GM12878 (cell line): Measurements from ENCODE around the gene UBASH3B. TPM values are rescaled to one million over a fixed set of nuclear protein-coding genes. Genes with fewer than 3 reads are reported as not detected.

Experiments used
- ATAC-seq: fragments of 200-7000 bp; cut with Tn5 transposase; 3 replicates; pipeline ENCODE4 v1.9.1; 2020; ENCODE audit warnings: mild to moderate bottlenecking, moderate library complexity
- BruUV-seq: library from RNA; stranded (reverse); fragments of 400-500 nt; replicated peaks from 2 replicates; lab custom pipeline; 2021; lab: Mats Ljungman, UMichigan
- CTCF ChIA-PET: fragments of 300-600 bp; sonication (Branson Sonifier 250); formaldehyde crosslinking; extraction: SDS; loops from one replicate; lab custom pipeline; 2021; ENCODE audit warnings: inconsistent platforms; lab: Yijun Ruan, JAX
- POLR2A ChIA-PET: fragments of 350-600 bp; formaldehyde crosslinking; extraction: SDS; loops from one replicate; lab custom pipeline; 2021; ENCODE audit warnings: inconsistent platforms; lab: Charles Lee
- RAD21 ChIA-PET: fragments of 300-600 bp; sonication (Branson Sonifier 250); formaldehyde crosslinking; loops from one replicate; lab custom pipeline; 2023; ENCODE audit warnings: antibody characterized with exemption; ENCODE audit not compliant: unreplicated experiment; lab: Charles Lee
- SMC1A ChIA-PET: fragments of 300-600 bp; sonication (Branson Sonifier 250); formaldehyde crosslinking; loops from one replicate; lab custom pipeline; 2023; ENCODE audit not compliant: unreplicated experiment, uncharacterized antibody; lab: Charles Lee
- DNase-seq: peaks from one replicate; pipeline ENCODE4 v3.0.0-alpha.2; 2011; ENCODE audit warnings: low read depth, low spot score
- FAIRE-seq: peaks from 3 replicates; lab custom pipeline; 2011; peaks lifted over from hg19 to GRCh38; lab: Jason Lieb, UNC
- H2AFZ ChIP-seq: 2 replicates; pipeline ENCODE4 v1.6.0; 2011; ENCODE audit warnings: low read depth, low read length, control low read depth; ENCODE audit not compliant: control insufficient read depth
- H3K27ac ChIP-seq: 2 replicates; pipeline ENCODE4 v1.5.1; 2011; ENCODE audit warnings: control low read depth; ENCODE audit not compliant: control insufficient read depth, insufficient read depth
- H3K27me3 ChIP-seq, 2 experiments: replicated peaks in 1 of 2; 2 replicates each; pipeline versions ENCODE4 v1.6.0 to v1.6.1; 2011; ENCODE audit warnings: low read length in 1 of 2; ENCODE audit not compliant: control insufficient read depth in 2 of 2, insufficient read depth in 2 of 2
- H3K36me3 ChIP-seq, 2 experiments: 2 replicates each; pipeline ENCODE4 v1.5.1; 2011; ENCODE audit warnings: low read length in 1 of 2; ENCODE audit not compliant: control insufficient read depth in 2 of 2, insufficient read depth in 2 of 2
- H3K4me1 ChIP-seq: 2 replicates; pipeline ENCODE4 v1.6.1; 2011; ENCODE audit warnings: mild to moderate bottlenecking, low read length, moderate library complexity, mixed read lengths; ENCODE audit not compliant: control insufficient read depth, insufficient read depth
- H3K4me2 ChIP-seq: 2 replicates; pipeline ENCODE4 v1.6.0; 2011; ENCODE audit warnings: control low read depth; ENCODE audit not compliant: control insufficient read depth, insufficient read depth
- H3K4me3 ChIP-seq: fragments of 200-600 bp; sonication (generic); 2 replicates; pipeline ENCODE4 v1.5.1; 2016
- H3K79me2 ChIP-seq: 2 replicates; pipeline ENCODE4 v1.6.0; 2011; ENCODE audit warnings: low read length; ENCODE audit not compliant: control insufficient read depth, insufficient read depth
- H3K9ac ChIP-seq: 2 replicates; pipeline ENCODE4 v1.8.0; 2011; ENCODE audit warnings: low read length, control low read depth, mixed read lengths; ENCODE audit not compliant: control insufficient read depth, insufficient read depth
- H3K9me3 ChIP-seq: replicated peaks from 3 replicates; pipeline ENCODE4 v1.5.1; 2011; ENCODE audit warnings: mild to moderate bottlenecking, low read length; ENCODE audit not compliant: control insufficient read depth, insufficient read depth
- H4K20me1 ChIP-seq: 2 replicates; pipeline ENCODE4 v1.6.0; 2011; ENCODE audit not compliant: control insufficient read depth, insufficient read depth
- ATF2 ChIP-seq: IDR thresholded peaks from 2 replicates; pipeline ENCODE4 v1.6.1; 2012; ENCODE audit warnings: low read length, inconsistent platforms
- BCL3 ChIP-seq: IDR thresholded peaks from 2 replicates; pipeline ENCODE4 v1.6.1; 2011; ENCODE audit warnings: borderline replicate concordance, low read depth, mild to moderate bottlenecking, moderate library complexity, low read length; ENCODE audit not compliant: insufficient read depth, poor library complexity, severe bottlenecking
- NR2F1 ChIP-seq: fragments of 450-650 bp; conservative IDR thresholded peaks from 2 replicates; pipeline ENCODE4 v1.6.1; 2017; ENCODE audit warnings: mild to moderate bottlenecking
- WGBS: methylation state at CpG from one replicate; pipeline ENCODE4 v1.1.6; 2016; ENCODE audit warnings: low lambda C conversion rate; ENCODE audit not compliant: insufficient replicate concordance, insufficient coverage; ENCODE audit errors: missing lambda C conversion rate; 5-methylcytosine and 5-hydroxymethylcytosine counted together
- in situ Hi-C: fragments of 300-500 bp; cut with MboI; formaldehyde crosslinking; loops from 9 replicates; pipeline ENCODE4 v1.14.3; 2018; ENCODE audit warnings: mixed read lengths
- intact Hi-C: fragments of 100-400 bp; cut with micrococcal nuclease; formaldehyde crosslinking; loops from one replicate; pipeline ENCODE4 v1.14.2; 2022; ENCODE audit not compliant: unreplicated experiment
- polyA plus RNA-seq, 11 experiments: library from polyadenylated mRNA; depleted of rRNA in 4 of 11; unstranded in 6 of 11; stranded (reverse) in 5 of 11; fragments of >200 nt; fragmentation: Nextera tagmentation in 4 of 11; fragmentation: Illumina TruSeq in 1 of 11; extraction: Ambion mirVana in 4 of 11; extraction: Trizol in 1 of 11; gene quantifications; 1 replicate in 1 of 11; 2 replicates in 10 of 11; pipeline versions ENCODE4 v1.2.1 to v1.2.3, GENCODE V29; 2011 to 2016; ENCODE audit warnings: inconsistent platforms in 2 of 11, missing spikeins in 2 of 11, low read depth in 1 of 11
- total RNA-seq, 4 experiments: library from RNA; depleted of rRNA in 3 of 4; stranded (reverse); fragments of >200 nt in 3 of 4; fragmentation: Illumina TruSeq in 1 of 4; extraction: Trizol in 1 of 4; gene quantifications; 2 replicates each; pipeline versions ENCODE4 v1.2.1 to v1.2.3, GENCODE V29; 2013 to 2021

The UBASH3B gene
- total and polyA plus RNA-seq, 10 of the 15 experiments (the other 5 are each of a cell fraction or from before 2014, with no cell fraction given) = 0.18 to 3.3 (median 0.57) TPM

GRCh38 chr11:122791836-122792235 lies 136.3 kb downstream of the UBASH3B start:
- CTCF ChIA-PET = interaction anchor here (0.7 to 13.4 kb wide), 7 partner anchors 10 to 242 kb away, joined by 3 to 490 read pairs (median 10); no protein-coding TSS in a partner anchor
- DNase-seq = no peak
- intact Hi-C loops (no loop called here), in situ Hi-C loops (no loop called here)
- H3K9me3 ChIP-seq = no peaks in the 10 kb centered on the region
- H3K4me3 ChIP-seq = no peak overlapping the region
- SMC1A ChIA-PET = interaction anchor here (0.7 to 11.5 kb wide), 6 partner anchors 17 to 229 kb away, joined by 3 to 294 read pairs (median 4); no protein-coding TSS in a partner anchor
- RAD21 ChIA-PET = interaction anchor here (10.5 kb wide), 1 partner anchor 60 kb away, joined by 254 read pairs; no protein-coding TSS in a partner anchor
- no peaks in the 10 kb centered on the region for H3K4me1 ChIP-seq
- no peak for FAIRE-seq
- H3K79me2 ChIP-seq = no peaks in the 10 kb centered on the region
- H3K36me3 ChIP-seq = no peaks in the 10 kb centered on the region
- H3K4me2 ChIP-seq = no peak overlapping the region
- TF ChIP-seq ATF2 (no peak), BCL3 (peak; percentile 33), NR2F1 (no peak)
- no peak for ATAC-seq
- no peak overlapping the region for H3K9ac ChIP-seq
- POLR2A ChIA-PET = interaction anchor here (1.3 kb wide), 1 partner anchor 60 kb away, joined by 3 read pairs; no protein-coding TSS in a partner anchor
- no peak overlapping the region for H2AFZ ChIP-seq
- no peaks in the 10 kb centered on the region for H4K20me1 ChIP-seq
- WGBS = 21% methylated on average over 8 of the region's 8 CpGs
- no peaks in the 10 kb centered on the region; a peak in 1 of 4 replicates for H3K27me3 ChIP-seq
- no peak overlapping the region for H3K27ac ChIP-seq
- no TSS peak for BruUV-seq
